HepG2 (cell line): ENCODE measurements around the gene PTGR1. TPM values are rescaled to one million over a fixed set of nuclear protein-coding genes. Genes with fewer than 3 reads are reported as not detected.

Source experiments
- ARNTL ChIP-seq: sonication (generic); formaldehyde crosslinking; IDR thresholded peaks from 2 replicates; pipeline ENCODE4 v1.4.0; 2020; ENCODE audit warnings: mild to moderate bottlenecking, missing genetic modification reagents
- CC2D1A ChIP-seq: sonication (generic); formaldehyde crosslinking; IDR thresholded peaks from 2 replicates; pipeline ENCODE4 v1.8.1; 2023; ENCODE audit warnings: mild to moderate bottlenecking, missing genetic modification reagents
- DDIT3 ChIP-seq: sonication (generic); formaldehyde crosslinking; IDR thresholded peaks from 2 replicates; pipeline ENCODE4 v1.4.0; 2020; ENCODE audit warnings: mild to moderate bottlenecking, missing genetic modification reagents
- KMT2B ChIP-seq: IDR thresholded peaks from 2 replicates; pipeline ENCODE4 v1.6.1; 2016; ENCODE audit warnings: missing genetic modification reagents, missing compliant biosample characterization
- MXI1 ChIP-seq: IDR thresholded peaks from 3 replicates; pipeline ENCODE4 v1.6.1; 2012; ENCODE audit warnings: low read depth, low read length, inconsistent platforms, borderline replicate concordance
- NFAT5 ChIP-seq: sonication (generic); formaldehyde crosslinking; IDR thresholded peaks from 2 replicates; pipeline ENCODE4 v1.4.0; 2020; ENCODE audit warnings: missing genetic modification reagents
- RARA ChIP-seq: IDR thresholded peaks from 2 replicates; pipeline ENCODE4 v1.6.1; 2016; ENCODE audit warnings: missing genetic modification reagents, missing compliant biosample characterization
- SKIL ChIP-seq: sonication (generic); formaldehyde crosslinking; IDR thresholded peaks from 2 replicates; pipeline ENCODE4 v1.8.0; 2022; ENCODE audit warnings: missing genetic modification reagents, mild to moderate bottlenecking, moderate library complexity, borderline replicate concordance
- TARDBP ChIP-seq: sonication (generic); formaldehyde crosslinking; IDR thresholded peaks from 2 replicates; pipeline ENCODE4 v1.8.0; 2022; ENCODE audit warnings: mild to moderate bottlenecking, missing genetic modification reagents
- ZBTB25 ChIP-seq: IDR thresholded peaks from 2 replicates; pipeline ENCODE4 v1.6.1; 2018; ENCODE audit warnings: missing genetic modification reagents
- ZEB1 ChIP-seq: IDR thresholded peaks from 2 replicates; pipeline ENCODE4 v1.6.1; 2012; ENCODE audit warnings: mild to moderate bottlenecking, low read depth, inconsistent platforms; ENCODE audit not compliant: insufficient replicate concordance
- ZFP41 ChIP-seq: sonication (generic); formaldehyde crosslinking; IDR thresholded peaks from 2 replicates; pipeline ENCODE4 v1.4.0; 2020; ENCODE audit warnings: mild to moderate bottlenecking, missing genetic modification reagents, borderline replicate concordance
- ZNF230 ChIP-seq: sonication (generic); formaldehyde crosslinking; IDR thresholded peaks from 2 replicates; pipeline ENCODE4 v1.4.0; 2020; ENCODE audit warnings: mild to moderate bottlenecking, missing genetic modification reagents
- ZNF296 ChIP-seq: sonication (generic); formaldehyde crosslinking; conservative IDR thresholded peaks from 2 replicates; pipeline ENCODE4 v1.5.0; 2020; ENCODE audit warnings: mild to moderate bottlenecking, missing genetic modification reagents
- ZNF441 ChIP-seq: sonication (generic); formaldehyde crosslinking; IDR thresholded peaks from 2 replicates; pipeline ENCODE4 v1.7.0; 2021; ENCODE audit warnings: missing genetic modification reagents, borderline replicate concordance
- ZNF580 ChIP-seq: IDR thresholded peaks from 2 replicates; pipeline ENCODE4 v1.6.1; 2016; ENCODE audit warnings: low read depth, borderline replicate concordance
- ZNF639 ChIP-seq: conservative IDR thresholded peaks from 2 replicates; pipeline ENCODE4 v1.6.1; 2018; ENCODE audit warnings: missing genetic modification reagents
- ZNF7 ChIP-seq: IDR thresholded peaks from 2 replicates; pipeline ENCODE4 v1.6.1; 2016; ENCODE audit warnings: missing biosample characterization, missing genetic modification reagents
- ZNF75D ChIP-seq: sonication (generic); formaldehyde crosslinking; IDR thresholded peaks from 2 replicates; pipeline ENCODE4 v1.8.1; 2023; ENCODE audit warnings: missing genetic modification reagents, mild to moderate bottlenecking, borderline replicate concordance
- ZNF83 ChIP-seq: sonication (generic); formaldehyde crosslinking; IDR thresholded peaks from 2 replicates; pipeline ENCODE4 v1.4.0; 2020; ENCODE audit warnings: missing genetic modification reagents, mild to moderate bottlenecking, borderline replicate concordance
- polyA plus RNA-seq, 8 experiments: library from polyadenylated mRNA; depleted of rRNA in 3 of 8; stranded (reverse) in 7 of 8; unstranded in 1 of 8; fragments of >200 nt; fragmentation: Illumina TruSeq in 4 of 8; extraction: Trizol in 4 of 8; gene quantifications; 2 replicates each; pipeline versions ENCODE4 v1.2.1 to v1.2.3, GENCODE V29; 2011 to 2016; ENCODE audit warnings: low read depth in 4 of 8, missing spikeins in 1 of 8, mixed read lengths in 1 of 8; ENCODE audit not compliant: insufficient read depth in 1 of 8
- total RNA-seq, 5 experiments: library from RNA; depleted of rRNA; stranded (reverse); fragments of >200 nt; fragmentation: Illumina TruSeq; extraction: Trizol; gene quantifications; 2 replicates each; pipeline ENCODE4 v1.2.3, GENCODE V29; 2016; ENCODE audit warnings: low read depth in 1 of 5

Gene PTGR1
- total and polyA plus RNA-seq, 2 of the 13 experiments (the other 11 are each of a cell fraction or from before 2014, with no cell fraction given): 6.0 to 15.8 TPM

GRCh38 chr9:111630964-111631213 is 31.4 kb upstream of the PTGR1 start (continued):
- TF ChIP-seq NFAT5 (CRISPR knock-in tag) (no peak), RARA (CRISPR knock-in tag) (no peak), TARDBP (CRISPR knock-in tag) (peak; percentile 84), KMT2B (CRISPR knock-in tag) (peak; percentile 95), ZFP41 (no peak), ZEB1 (peak; percentile 94), SKIL (CRISPR knock-in tag) (0 out of 2 replicates have a peak, but pooled peaks have one; percentile 50), ZNF230 (CRISPR knock-in tag) (no peak; the same call in 1 of the 2 replicates), ZBTB25 (CRISPR knock-in tag) (0 out of 2 replicates have a peak, but pooled peaks have one; percentile 44), ARNTL (no peak), ZNF7 (CRISPR knock-in tag) (no peak), ZNF580 (CRISPR knock-in tag) (peak; percentile 61; the same call in 1 of the 2 replicates), ZNF83 (CRISPR knock-in tag) (no peak), ZNF75D (CRISPR knock-in tag) (no peak), DDIT3 (CRISPR knock-in tag) (no peak), ZNF639 (0 out of 2 replicates have a peak, but pooled peaks have one; percentile 35), ZNF296 (no peak), CC2D1A (CRISPR knock-in tag) (no peak), MXI1 (no peak), ZNF441 (CRISPR knock-in tag) (no peak; the same call in 1 of the 2 replicates)
